Neural cell (in vitro differentiated cells): ENCODE results near the gene ZNF500. TPM values are rescaled to one million over a fixed set of nuclear protein-coding genes. Genes with fewer than 3 reads are reported as not detected.

Experiments used
- H2AFZ ChIP-seq: fragments of 200-600, 300-800 bp; sonication (generic), shearing (Covaris generic); 2 replicates; pipeline ENCODE4 v1.6.0; 2014; ENCODE audit warnings: low read depth, mild to moderate bottlenecking, antibody characterized with exemption, low read length, moderate library complexity
- H3F3A ChIP-seq: fragments of 200-600 bp; shearing (Covaris generic); 2 replicates; pipeline ENCODE4 v1.6.1; 2016; ENCODE audit warnings: mild to moderate bottlenecking, moderate library complexity, mixed read lengths, antibody characterized with exemption, low read length; ENCODE audit not compliant: insufficient read depth, poor library complexity, severe bottlenecking
- H3K27ac ChIP-seq: fragments of 200-600, 300-800 bp; sonication (generic), shearing (Covaris generic); 2 replicates; pipeline ENCODE4 v1.5.1; 2014; ENCODE audit warnings: mild to moderate bottlenecking, low read length, moderate library complexity
- H3K27me3 ChIP-seq: fragments of 300-800, 200-600 bp; sonication (generic), shearing (Covaris generic); 2 replicates; pipeline ENCODE4 v1.6.0; 2014; ENCODE audit warnings: mild to moderate bottlenecking, low read depth, low read length, moderate library complexity; ENCODE audit not compliant: insufficient read depth
- H3K36me3 ChIP-seq: fragments of 300-800, 200-600 bp; sonication (generic), shearing (Covaris generic); 2 replicates; pipeline ENCODE4 v1.5.1; 2014; ENCODE audit warnings: mild to moderate bottlenecking, antibody characterized with exemption, low read length, moderate library complexity; ENCODE audit not compliant: insufficient read depth
- H3K4me2 ChIP-seq: fragments of 300-800, 200-600 bp; sonication (generic), shearing (Covaris generic); 2 replicates; pipeline ENCODE4 v1.6.0; 2014; ENCODE audit warnings: mild to moderate bottlenecking, low read length
- H3K4me3 ChIP-seq: fragments of 300-800, 200-600 bp; sonication (generic), shearing (Covaris generic); 2 replicates; pipeline ENCODE4 v1.5.1; 2014; ENCODE audit warnings: mild to moderate bottlenecking, low read length, moderate library complexity
- H3K79me2 ChIP-seq: fragments of 200-600 bp; shearing (Covaris generic); replicated peaks from 2 replicates; pipeline ENCODE4 v1.6.0; 2014; ENCODE audit warnings: mild to moderate bottlenecking, low read length, moderate library complexity; ENCODE audit not compliant: insufficient read depth
- H3K9ac ChIP-seq: fragments of 300-800, 200-600 bp; sonication (generic), shearing (Covaris generic); 2 replicates; pipeline ENCODE4 v1.6.1; 2016; ENCODE audit warnings: mild to moderate bottlenecking, low read length, mixed read lengths
- H3K9me2 ChIP-seq: fragments of 200-600 bp; shearing (Covaris generic); 2 replicates; pipeline ENCODE4 v1.6.1; 2016; ENCODE audit warnings: mild to moderate bottlenecking, low read length, mixed read lengths; ENCODE audit not compliant: insufficient read depth
- H3K9me3 ChIP-seq: fragments of 200-600, 300-800 bp; sonication (generic), shearing (Covaris generic); 2 replicates; pipeline ENCODE4 v1.6.1; 2016; ENCODE audit warnings: mild to moderate bottlenecking, mixed run types, low read length, moderate library complexity, mixed read lengths
- H4K20me1 ChIP-seq: fragments of 200-600 bp; shearing (Covaris generic); 2 replicates; pipeline ENCODE4 v1.6.1; 2016; ENCODE audit warnings: mild to moderate bottlenecking, mixed run types; ENCODE audit not compliant: insufficient read depth
- CTCF ChIP-seq: fragments of 450-650 bp; IDR thresholded peaks from 2 replicates; pipeline ENCODE4 v1.5.1; 2014; ENCODE audit warnings: antibody characterized with exemption, mild to moderate bottlenecking, moderate library complexity; ENCODE audit not compliant: poor library complexity, severe bottlenecking
- EP300 ChIP-seq: fragments of 450-650 bp; conservative IDR thresholded peaks from 2 replicates; pipeline ENCODE4 v1.6.1; 2014; ENCODE audit warnings: antibody characterized with exemption, mild to moderate bottlenecking, moderate library complexity; ENCODE audit not compliant: poor library complexity, severe bottlenecking
- EZH2 ChIP-seq: fragments of 200-600, 300-800 bp; shearing (Covaris generic), sonication (generic); IDR thresholded peaks from 2 replicates; pipeline ENCODE4 v1.6.1; 2014; ENCODE audit warnings: antibody characterized with exemption, low read length, borderline replicate concordance, mild to moderate bottlenecking; ENCODE audit not compliant: insufficient read depth, poor library complexity, severe bottlenecking
- MXI1 ChIP-seq: fragments of 450-650 bp; conservative IDR thresholded peaks from 2 replicates; pipeline ENCODE4 v1.6.1; 2014; ENCODE audit warnings: antibody characterized with exemption, mild to moderate bottlenecking; ENCODE audit not compliant: poor library complexity, severe bottlenecking
- POLR2AphosphoS5 ChIP-seq: IDR thresholded peaks from 2 replicates; pipeline ENCODE4 v1.6.1; 2012
- RAD21 ChIP-seq: fragments of 450-650 bp; conservative IDR thresholded peaks from 2 replicates; pipeline ENCODE4 v1.6.1; 2014; ENCODE audit warnings: antibody characterized with exemption, mild to moderate bottlenecking, moderate library complexity
- REST ChIP-seq: IDR thresholded peaks from 2 replicates; pipeline ENCODE4 v1.6.1; 2012; ENCODE audit warnings: borderline replicate concordance
- SMC3 ChIP-seq: fragments of 450-650 bp; conservative IDR thresholded peaks from 2 replicates; pipeline ENCODE4 v1.6.1; 2014; ENCODE audit warnings: antibody characterized with exemption, mild to moderate bottlenecking, moderate library complexity; ENCODE audit not compliant: poor library complexity
- TAF1 ChIP-seq: IDR thresholded peaks from 2 replicates; pipeline ENCODE4 v1.6.1; 2012; ENCODE audit warnings: low read depth
- polyA minus RNA-seq: library from RNA; depleted of rRNA, polyadenylated mRNA; stranded (reverse); fragments of >200 nt; gene quantifications from 2 replicates; pipeline ENCODE4 v1.2.3, GENCODE V29; 2014
- polyA plus RNA-seq: library from polyadenylated mRNA; depleted of rRNA; stranded (reverse); fragments of >200 nt; gene quantifications from 2 replicates; pipeline ENCODE4 v1.2.3, GENCODE V29; 2014

The ZNF500 gene
- 16.0 and 29.0 TPM in 2 replicates for polyA plus RNA-seq
- polyA minus RNA-seq = 24.1 and 25.0 TPM in 2 replicates

DNA sequence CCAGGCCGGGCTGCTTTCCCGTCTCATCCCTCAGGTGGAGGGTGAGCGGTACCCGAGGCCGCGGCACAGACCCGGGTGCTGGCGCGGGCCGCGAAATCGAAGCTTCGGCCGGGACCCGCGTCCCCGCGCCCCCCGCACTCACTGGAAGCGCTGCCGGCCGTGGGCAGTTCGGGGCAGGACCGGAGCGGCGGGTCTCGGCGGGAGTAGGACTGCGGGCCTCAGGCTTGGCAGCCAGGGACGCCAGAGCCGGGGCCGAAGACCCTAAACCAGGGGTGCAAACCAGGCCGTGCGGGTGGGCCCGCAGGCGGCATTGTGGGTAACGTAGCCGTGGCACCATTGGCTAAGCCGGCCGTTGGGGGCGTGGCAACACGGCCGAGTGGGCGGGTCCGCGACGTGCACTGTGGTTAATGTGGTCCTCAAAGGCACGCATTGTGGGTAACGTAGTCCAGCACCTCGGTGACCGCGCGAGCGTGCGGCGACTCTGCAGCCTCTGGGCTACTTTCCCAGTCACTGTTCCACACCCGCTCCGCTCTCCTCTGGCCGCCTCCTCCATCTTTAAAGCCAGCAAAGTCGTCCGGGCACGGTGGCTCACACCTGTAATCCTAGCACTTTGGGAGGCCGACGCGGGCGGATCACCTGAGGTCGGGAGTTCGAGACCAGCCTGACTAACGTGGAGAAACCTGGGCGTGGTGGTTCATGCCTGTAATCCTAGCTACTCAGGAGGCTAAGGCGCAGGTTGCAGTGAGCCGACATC is at the start of gene ZNF500:
Gene ZNF500 (minus strand): TSS at position 288 of the 754 bp plus-strand sequence. CDS start 1,184 bp downstream, outside the sequence.
- H4K20me1 ChIP-seq = no peaks in the 10 kb centered on the region
- no peaks in the 10 kb centered on the region for H3F3A ChIP-seq
- peak within 1 kb of the TSS; percentile 95 for H2AFZ ChIP-seq
- H3K27ac ChIP-seq = peak within 1 kb of the TSS; percentile 58
- H3K4me3 ChIP-seq = peak within 1 kb of the TSS; percentile 99
- H3K36me3 ChIP-seq = no peaks in the 10 kb centered on the region
- no peaks in the 10 kb centered on the region for H3K9me2 ChIP-seq
- H3K27me3 ChIP-seq = no peaks in the 10 kb centered on the region
- H3K4me2 ChIP-seq = peak within 1 kb of the TSS; percentile 73
- TF ChIP-seq MXI1 = peak; percentile 82
- no peak for TF ChIP-seq CTCF
- no peak for TF ChIP-seq TAF1
- no peak for TF ChIP-seq EP300
- TF ChIP-seq REST = peak; percentile 33
- peak; percentile 41 for TF ChIP-seq SMC3
- TF ChIP-seq EZH2 = no peak
- no peak for TF ChIP-seq RAD21
- TF ChIP-seq POLR2AphosphoS5 = peak; percentile 87
- H3K9ac ChIP-seq = peak within 1 kb of the TSS; percentile 91
- H3K9me3 ChIP-seq = no peaks in the 10 kb centered on the region
- H3K79me2 ChIP-seq = peaks cover 12% of the 10 kb centered on the region

DNA sequence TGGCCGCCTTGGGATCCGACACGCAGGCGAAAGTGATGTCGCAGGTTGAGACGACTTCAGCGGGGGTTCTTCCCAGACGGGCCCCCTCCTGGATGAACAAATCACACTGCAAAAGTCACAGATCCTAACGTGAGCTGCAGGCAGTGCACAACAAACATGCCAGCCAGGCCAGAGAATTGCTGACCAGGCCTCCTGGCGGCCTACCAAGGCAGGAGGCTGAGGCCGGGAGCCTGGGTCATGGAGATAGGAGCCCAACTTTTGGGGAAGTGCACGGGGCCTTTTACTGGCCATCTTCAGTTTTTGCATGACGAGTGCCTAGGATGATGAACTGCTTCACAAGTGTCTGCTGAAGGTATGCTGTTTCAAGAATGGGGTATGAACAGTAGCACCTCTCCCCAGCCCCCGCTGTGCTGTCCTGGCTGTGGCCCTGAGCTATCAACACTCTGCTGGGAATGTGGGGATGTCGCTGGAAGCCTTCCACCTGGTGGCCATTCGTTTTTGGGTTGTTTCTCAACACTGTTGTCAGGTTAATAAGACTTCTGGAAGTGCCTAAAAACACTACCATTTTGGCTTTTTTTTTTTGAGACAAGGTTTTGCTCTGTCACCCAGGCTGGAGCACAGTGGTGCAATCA is 47.7 kb upstream of the ZNF500 start:
- Histone ChIP-seq H4K20me1 (no peaks in the 10 kb centered on the region), H2AFZ (no peak overlapping the region), H3K9me2 (no peaks in the 10 kb centered on the region), H3K79me2 (no peaks in the 10 kb centered on the region), H3K27ac (no peak overlapping the region), H3K4me3 (no peak overlapping the region), H3K4me2 (no peak overlapping the region), H3F3A (no peaks in the 10 kb centered on the region), H3K9me3 (no peaks in the 10 kb centered on the region), H3K9ac (no peak overlapping the region), H3K36me3 (peaks cover 5% of the 10 kb centered on the region), H3K27me3 (no peaks in the 10 kb centered on the region)
- TF ChIP-seq TAF1 = no peak
